Smooth muscle cell (in vitro differentiated cells): Measurements from ENCODE around the gene KCNN1. TPM values are rescaled to one million over a fixed set of nuclear protein-coding genes. Genes with fewer than 3 reads are reported as not detected.
"Not testable (repeated sequence)": the region's sequence is repeated elsewhere in the genome, so short reads cannot be mapped to it uniquely, and the experiment has no call there.

Source experiments
- DNase-seq: peaks from one replicate; lab custom pipeline; 2025; ENCODE audit not compliant: unreplicated experiment; lab: John Stamatoyannopoulos, UW
- H2AFZ ChIP-seq: fragments of 200-600 bp; sonication (generic); 2 replicates; pipeline ENCODE4 v1.6.0; 2016; ENCODE audit warnings: antibody characterized with exemption, low read depth, mild to moderate bottlenecking
- H3F3A ChIP-seq: fragments of 200-600 bp; sonication (generic); 2 replicates; pipeline ENCODE4 v1.6.0; 2017; ENCODE audit warnings: antibody characterized with exemption, low read depth
- H3K27ac ChIP-seq: fragments of 200-600 bp; sonication (generic); 2 replicates; pipeline ENCODE4 v1.5.1; 2016; ENCODE audit warnings: low read depth, mild to moderate bottlenecking
- H3K27me3 ChIP-seq: fragments of 200-600 bp; sonication (generic); 2 replicates; pipeline ENCODE4 v1.6.1; 2016; ENCODE audit warnings: low read depth, mild to moderate bottlenecking
- H3K36me3 ChIP-seq: fragments of 200-600 bp; sonication (generic); 2 replicates; pipeline ENCODE4 v1.5.1; 2016; ENCODE audit warnings: low read depth
- H3K4me1 ChIP-seq: fragments of 200-600 bp; sonication (generic); 2 replicates; pipeline ENCODE4 v1.5.1; 2016; ENCODE audit warnings: low read depth
- H3K4me2 ChIP-seq: fragments of 200-600 bp; sonication (generic); 2 replicates; pipeline ENCODE4 v1.6.0; 2016; ENCODE audit warnings: mild to moderate bottlenecking
- H3K4me3 ChIP-seq: fragments of 200-600 bp; sonication (generic); 2 replicates; pipeline ENCODE4 v1.5.1; 2016; ENCODE audit warnings: mild to moderate bottlenecking
- H3K79me2 ChIP-seq: fragments of 200-600 bp; sonication (generic); 2 replicates; pipeline ENCODE4 v1.6.0; 2016; ENCODE audit warnings: low read depth, mild to moderate bottlenecking
- H3K9ac ChIP-seq: fragments of 200-600 bp; sonication (generic); 2 replicates; pipeline ENCODE4 v1.6.0; 2016; ENCODE audit warnings: low read depth
- H3K9me3 ChIP-seq: fragments of 200-600 bp; sonication (generic); replicated peaks from 2 replicates; pipeline ENCODE4 v1.5.1; 2016; ENCODE audit warnings: low read depth
- H4K20me1 ChIP-seq: fragments of 200-600 bp; sonication (generic); 2 replicates; pipeline ENCODE4 v1.6.0; 2016; ENCODE audit warnings: low read depth
- WGBS: methylation state at CpG from one replicate; pipeline ENCODE4 v1.1.7; 2016; ENCODE audit warnings: low lambda C conversion rate; 5-methylcytosine and 5-hydroxymethylcytosine counted together
- polyA plus RNA-seq: library from polyadenylated mRNA; unstranded; fragments of >200 nt; fragmentation: Nextera tagmentation; extraction: Ambion mirVana; gene quantifications from 2 replicates; pipeline ENCODE4 v1.2.1, GENCODE V29; 2016
- total RNA-seq: library from RNA; depleted of rRNA; stranded (reverse); fragments of >200 nt; gene quantifications from 2 replicates; pipeline ENCODE4 v1.2.3, GENCODE V29; 2014
- TF ChIP-seq, protein P1 (sequence below): fragments of 200-600 bp; sonication (generic); IDR thresholded peaks from 2 replicates; pipeline ENCODE4 v1.5.1; 2017; ENCODE audit warnings: borderline replicate concordance, mild to moderate bottlenecking, antibody characterized with exemption; ENCODE audit not compliant: insufficient read depth, poor library complexity, severe bottlenecking

KCNN1 gene
- total RNA-seq (0.22 and 5.3 TPM in 2 replicates), polyA plus RNA-seq (4.2 and 4.6 TPM in 2 replicates)

GRCh38 chr19:17966550-17967256, at the start of gene KCNN1:
Gene KCNN1, plus strand, starts transcription at chr19:17967107. Its CDS starts 6,782 bp downstream, at chr19:17973889.
- H3K4me2 ChIP-seq, result peak within 1 kb of the TSS; percentile 83
- no peaks in the 10 kb centered on the region for H3K9me3 ChIP-seq
- H3K4me1 ChIP-seq, result no peaks in the 10 kb centered on the region
- H3K27ac ChIP-seq, result no peak within 1 kb of the TSS
- peak within 1 kb of the TSS; percentile 52 for H3K4me3 ChIP-seq
- H2AFZ ChIP-seq, result no peak within 1 kb of the TSS
- WGBS, result 33% methylated on average over 11 of the region's 59 CpGs
- H3K9ac ChIP-seq, result no peak within 1 kb of the TSS
- no peaks in the 10 kb centered on the region for H3K36me3 ChIP-seq
- H4K20me1 ChIP-seq, result no peaks in the 10 kb centered on the region
- H3F3A ChIP-seq, result no peaks in the 10 kb centered on the region
- no peaks in the 10 kb centered on the region for H3K79me2 ChIP-seq
- no peak for DNase-seq
- H3K27me3 ChIP-seq, result peaks cover 35% of the 10 kb centered on the region
- TF ChIP-seq, protein P1, sequence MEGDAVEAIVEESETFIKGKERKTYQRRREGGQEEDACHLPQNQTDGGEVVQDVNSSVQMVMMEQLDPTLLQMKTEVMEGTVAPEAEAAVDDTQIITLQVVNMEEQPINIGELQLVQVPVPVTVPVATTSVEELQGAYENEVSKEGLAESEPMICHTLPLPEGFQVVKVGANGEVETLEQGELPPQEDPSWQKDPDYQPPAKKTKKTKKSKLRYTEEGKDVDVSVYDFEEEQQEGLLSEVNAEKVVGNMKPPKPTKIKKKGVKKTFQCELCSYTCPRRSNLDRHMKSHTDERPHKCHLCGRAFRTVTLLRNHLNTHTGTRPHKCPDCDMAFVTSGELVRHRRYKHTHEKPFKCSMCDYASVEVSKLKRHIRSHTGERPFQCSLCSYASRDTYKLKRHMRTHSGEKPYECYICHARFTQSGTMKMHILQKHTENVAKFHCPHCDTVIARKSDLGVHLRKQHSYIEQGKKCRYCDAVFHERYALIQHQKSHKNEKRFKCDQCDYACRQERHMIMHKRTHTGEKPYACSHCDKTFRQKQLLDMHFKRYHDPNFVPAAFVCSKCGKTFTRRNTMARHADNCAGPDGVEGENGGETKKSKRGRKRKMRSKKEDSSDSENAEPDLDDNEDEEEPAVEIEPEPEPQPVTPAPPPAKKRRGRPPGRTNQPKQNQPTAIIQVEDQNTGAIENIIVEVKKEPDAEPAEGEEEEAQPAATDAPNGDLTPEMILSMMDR, result no peak

GRCh38 chr19:17918151-17918550, 48.8 kb upstream of the KCNN1 start:
- not testable (repeated sequence) for H3K79me2 ChIP-seq, H3K4me2 ChIP-seq, H2AFZ ChIP-seq, H3K9ac ChIP-seq, H3K27ac ChIP-seq, H3K36me3 ChIP-seq, H4K20me1 ChIP-seq, H3K4me1 ChIP-seq, H3F3A ChIP-seq, H3K9me3 ChIP-seq, H3K27me3 ChIP-seq, H3K4me3 ChIP-seq, DNase-seq
- WGBS, result 100% methylated on average over 6 of the region's 30 CpGs

- not testable (repeated sequence) for H3K79me2 ChIP-seq, H3K27ac ChIP-seq, H3K4me2 ChIP-seq, H3K9me3 ChIP-seq, H3K36me3 ChIP-seq, H3F3A ChIP-seq, H2AFZ ChIP-seq, H4K20me1 ChIP-seq, H3K4me3 ChIP-seq, H3K27me3 ChIP-seq, DNase-seq, H3K4me1 ChIP-seq, H3K9ac ChIP-seq
- 74% methylated on average over 5 of the region's 5 CpGs for whole genome bisulfite sequencing
Observed at GRCh38 chr19:17919122-17919521, 47.8 kb upstream of the KCNN1 start.

- Histone ChIP-seq H3K9me3 (no peaks in the 10 kb centered on the region), H3K4me1 (no peaks in the 10 kb centered on the region), H3F3A (no peaks in the 10 kb centered on the region), H3K4me3 (no peak overlapping the region), H3K79me2 (no peaks in the 10 kb centered on the region), H3K9ac (no peak overlapping the region), H3K36me3 (no peaks in the 10 kb centered on the region), H2AFZ (no peak overlapping the region), H3K27me3 (no peaks in the 10 kb centered on the region), H4K20me1 (no peaks in the 10 kb centered on the region), H3K27ac (no peak overlapping the region), H3K4me2 (no peak overlapping the region)
- DNase-seq, result no peak
- TF ChIP-seq, protein P1, result no peak
Observed at GRCh38 chr19:17920527-17920926, 46.4 kb upstream of the KCNN1 start.
